Uterus (tissue), 2 donors: ENCODE measurements around the gene PTPN12.

Source experiments
- POLR2A ChIP-seq, 2 donors: fragments of 450-650 bp; IDR thresholded peaks; one replicate each; pipeline ENCODE4 v1.6.1; 2016; ENCODE audit warnings: antibody characterized with exemption in 2 of 2, mild to moderate bottlenecking in 1 of 2, moderate library complexity in 1 of 2
- TF ChIP-seq, protein P1 (sequence below), 4 experiments: fragments of 200-600 bp in 2 of 4; fragments of 450-650 bp in 2 of 4; sonication (generic) in 2 of 4; IDR thresholded peaks; one replicate each; pipeline ENCODE4 v1.5.1; 2016 to 2019; ENCODE audit warnings: antibody characterized with exemption in 4 of 4, mild to moderate bottlenecking in 2 of 4, moderate library complexity in 1 of 4

GRCh38 chr7:77497079-77497478 is 40.0 kb upstream of the PTPN12 start:
- TF ChIP-seq, protein P1, sequence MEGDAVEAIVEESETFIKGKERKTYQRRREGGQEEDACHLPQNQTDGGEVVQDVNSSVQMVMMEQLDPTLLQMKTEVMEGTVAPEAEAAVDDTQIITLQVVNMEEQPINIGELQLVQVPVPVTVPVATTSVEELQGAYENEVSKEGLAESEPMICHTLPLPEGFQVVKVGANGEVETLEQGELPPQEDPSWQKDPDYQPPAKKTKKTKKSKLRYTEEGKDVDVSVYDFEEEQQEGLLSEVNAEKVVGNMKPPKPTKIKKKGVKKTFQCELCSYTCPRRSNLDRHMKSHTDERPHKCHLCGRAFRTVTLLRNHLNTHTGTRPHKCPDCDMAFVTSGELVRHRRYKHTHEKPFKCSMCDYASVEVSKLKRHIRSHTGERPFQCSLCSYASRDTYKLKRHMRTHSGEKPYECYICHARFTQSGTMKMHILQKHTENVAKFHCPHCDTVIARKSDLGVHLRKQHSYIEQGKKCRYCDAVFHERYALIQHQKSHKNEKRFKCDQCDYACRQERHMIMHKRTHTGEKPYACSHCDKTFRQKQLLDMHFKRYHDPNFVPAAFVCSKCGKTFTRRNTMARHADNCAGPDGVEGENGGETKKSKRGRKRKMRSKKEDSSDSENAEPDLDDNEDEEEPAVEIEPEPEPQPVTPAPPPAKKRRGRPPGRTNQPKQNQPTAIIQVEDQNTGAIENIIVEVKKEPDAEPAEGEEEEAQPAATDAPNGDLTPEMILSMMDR (IDR thresholded peaks at IDR 0.05) = no peak
- TF ChIP-seq POLR2A (IDR thresholded peaks at IDR 0.05) = no peak
